Measurements from ENCODE around the gene ARPC1B.

Gene ARPC1B

GRCh38 chr7:99374111-99375064, at the start of gene ARPC1B:
Gene ARPC1B, plus strand, starts transcription at chr7:99374730. Its CDS starts 10,985 bp downstream, at chr7:99385715.
- no peak for TF ChIP-seq CTCF (IDR thresholded peaks at IDR 0.05; ENCODE audit: low read depth, low read length)
- no peak for DNase-seq (ENCODE audit: extremely low read depth, low read depth)

- no peak for DNase-seq (ENCODE audit: extremely low read depth, low read depth)
- no peak for TF ChIP-seq CTCF (IDR thresholded peaks at IDR 0.05; ENCODE audit: low read depth, low read length)
Measured at GRCh38 chr7:99325001-99325493, 49.5 kb upstream of the ARPC1B start.

GRCh38 chr7:99325592-99326407, 48.7 kb upstream of the ARPC1B start, which contains the start of gene ARPC1A:
Gene ARPC1A, plus strand, starts transcription at chr7:99325898. Its CDS starts 7,456 bp downstream, at chr7:99333354.
- DNase-seq (ENCODE audit: extremely low read depth, low read depth) = peak; percentile 84
- TF ChIP-seq CTCF (IDR thresholded peaks at IDR 0.05; ENCODE audit: low read depth, low read length) = peak; percentile 12

GRCh38 chr7:99326408-99326782, 48.1 kb upstream of the ARPC1B start:
- no peak for DNase-seq (ENCODE audit: extremely low read depth, low read depth)
- TF ChIP-seq CTCF (IDR thresholded peaks at IDR 0.05; ENCODE audit: low read depth, low read length) = no peak

- DNase-seq (ENCODE audit: extremely low read depth, low read depth) = peak; percentile 73
Measured at GRCh38 chr7:99330314-99330961, 44.1 kb upstream of the ARPC1B start.

GRCh38 chr7:99331002-99331401, 43.5 kb upstream of the ARPC1B start:
- DNase-seq (ENCODE audit: extremely low read depth, low read depth) = no peak

More at GRCh38 chr7:99331002-99331401, 43.5 kb upstream of the ARPC1B start:
- TF ChIP-seq CTCF (IDR thresholded peaks at IDR 0.05; ENCODE audit: low read depth, low read length) = no peak
